ENCODE results near the gene SYVN1.
"Not testable (repeated sequence)": the region's sequence is repeated elsewhere in the genome, so short reads cannot be mapped to it uniquely, and the experiment has no call there.

The SYVN1 gene

DNA sequence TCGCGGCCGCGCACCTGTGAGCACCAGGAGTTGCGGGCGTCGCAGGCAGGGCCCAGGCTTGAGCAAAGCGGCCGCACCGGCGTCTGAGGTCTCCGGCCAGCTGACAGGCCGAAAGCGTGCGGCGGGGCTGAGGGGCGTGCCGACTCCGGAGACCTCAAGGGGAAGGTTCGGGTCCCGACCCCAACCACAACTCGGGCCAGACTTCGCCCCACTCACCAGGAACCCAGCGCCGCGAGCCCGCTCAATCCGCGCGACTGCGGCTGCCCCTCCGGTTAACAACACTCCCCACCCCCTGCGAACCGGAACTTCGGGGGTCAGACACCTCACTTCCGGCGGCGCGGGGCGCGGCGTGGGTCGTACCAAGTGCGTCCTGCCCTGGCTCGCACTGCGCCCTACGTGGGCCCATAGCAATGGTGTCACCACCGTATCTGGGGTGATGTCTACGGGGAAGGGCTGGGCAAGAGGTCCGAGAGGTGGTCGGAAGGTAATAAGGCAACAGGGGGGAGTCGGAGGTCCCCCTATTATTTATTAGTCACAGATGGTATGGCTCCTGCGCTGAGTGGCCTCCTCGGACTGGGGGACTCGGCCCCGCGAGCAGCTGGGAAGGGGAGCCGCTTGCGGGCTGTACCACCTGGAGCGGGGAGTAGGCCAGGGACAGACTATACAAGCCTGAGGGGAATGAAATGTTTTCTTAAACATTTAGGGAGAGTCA, at the start of gene SYVN1:
SYVN1 (minus strand) TSS at position 280 of the 712 bp plus-strand sequence. CDS start 918 bp downstream, outside the sequence.
- DNase-seq = no peak

DNA sequence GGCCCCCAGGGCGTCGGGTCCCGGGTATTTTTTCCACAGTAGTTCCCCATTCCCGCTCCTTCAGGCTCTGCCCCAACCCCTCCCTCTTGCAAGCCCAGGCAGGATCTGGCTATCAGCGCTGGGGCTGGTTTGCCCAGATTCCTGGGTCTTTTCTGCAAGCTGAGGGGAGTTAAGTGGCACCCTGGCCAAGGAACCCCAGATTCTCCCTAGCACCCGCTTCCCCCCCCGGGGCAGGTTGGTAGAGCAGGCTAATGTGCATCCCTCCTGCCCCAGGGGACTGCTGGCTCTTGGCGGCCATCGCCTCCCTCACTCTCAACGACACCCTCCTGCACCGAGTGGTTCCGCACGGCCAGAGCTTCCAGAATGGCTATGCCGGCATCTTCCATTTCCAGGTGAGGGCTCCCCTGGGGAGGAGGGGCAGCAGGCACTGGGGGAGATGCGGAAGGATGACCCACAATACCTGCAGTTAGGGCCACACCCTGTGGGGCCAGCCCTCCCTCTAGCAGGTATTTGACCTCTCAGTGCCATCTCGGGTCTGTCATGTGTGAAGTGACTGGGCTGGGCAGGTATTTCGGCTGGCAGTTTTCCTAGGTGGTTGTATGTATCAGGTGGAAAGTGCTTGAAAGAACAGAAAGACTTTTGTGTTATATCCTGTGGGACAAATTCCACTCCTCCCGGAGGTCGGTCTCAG, 49.0 kb upstream of the SYVN1 start:
- no peak for DNase-seq

DNA sequence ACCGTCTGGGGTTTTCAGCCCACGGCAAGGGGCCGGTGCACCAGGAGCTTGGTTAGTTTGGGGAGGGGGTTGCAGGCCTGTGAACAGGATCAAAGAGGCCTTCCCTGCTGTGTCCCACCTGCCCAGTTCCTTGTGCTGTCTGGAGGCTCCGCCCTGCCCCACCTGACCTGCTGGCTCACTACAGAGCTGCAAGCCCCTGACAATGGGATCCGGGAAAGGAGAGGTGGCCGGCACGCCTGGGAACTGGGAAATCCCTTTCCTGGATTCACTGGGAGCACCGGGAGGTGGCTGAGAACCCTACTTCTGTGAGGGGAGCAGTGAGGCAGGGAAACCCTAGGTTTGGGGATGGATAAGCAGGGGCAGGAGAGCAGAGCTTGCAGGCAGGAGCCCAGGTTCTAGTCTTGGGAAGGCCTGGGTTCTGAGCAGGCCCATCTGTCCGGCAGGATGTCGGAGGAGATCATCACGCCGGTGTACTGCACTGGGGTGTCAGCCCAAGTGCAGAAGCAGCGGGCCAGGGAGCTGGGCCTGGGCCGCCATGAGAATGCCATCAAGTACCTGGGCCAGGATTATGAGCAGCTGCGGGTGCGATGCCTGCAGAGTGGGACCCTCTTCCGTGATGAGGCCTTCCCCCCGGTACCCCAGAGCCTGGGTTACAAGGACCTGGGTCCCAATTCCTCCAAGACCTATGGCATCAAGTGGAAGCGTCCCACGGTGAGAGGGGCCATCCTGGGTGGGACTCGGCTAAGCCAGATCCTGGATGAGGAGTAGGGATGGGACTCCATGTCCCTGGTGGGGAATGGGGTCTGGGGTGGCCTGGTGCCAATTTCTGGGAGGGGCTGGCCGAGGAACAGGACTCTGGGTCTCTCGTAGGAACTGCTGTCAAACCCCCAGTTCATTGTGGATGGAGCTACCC, 48.2 kb upstream of the SYVN1 start:
- no peak for DNase-seq

DNA sequence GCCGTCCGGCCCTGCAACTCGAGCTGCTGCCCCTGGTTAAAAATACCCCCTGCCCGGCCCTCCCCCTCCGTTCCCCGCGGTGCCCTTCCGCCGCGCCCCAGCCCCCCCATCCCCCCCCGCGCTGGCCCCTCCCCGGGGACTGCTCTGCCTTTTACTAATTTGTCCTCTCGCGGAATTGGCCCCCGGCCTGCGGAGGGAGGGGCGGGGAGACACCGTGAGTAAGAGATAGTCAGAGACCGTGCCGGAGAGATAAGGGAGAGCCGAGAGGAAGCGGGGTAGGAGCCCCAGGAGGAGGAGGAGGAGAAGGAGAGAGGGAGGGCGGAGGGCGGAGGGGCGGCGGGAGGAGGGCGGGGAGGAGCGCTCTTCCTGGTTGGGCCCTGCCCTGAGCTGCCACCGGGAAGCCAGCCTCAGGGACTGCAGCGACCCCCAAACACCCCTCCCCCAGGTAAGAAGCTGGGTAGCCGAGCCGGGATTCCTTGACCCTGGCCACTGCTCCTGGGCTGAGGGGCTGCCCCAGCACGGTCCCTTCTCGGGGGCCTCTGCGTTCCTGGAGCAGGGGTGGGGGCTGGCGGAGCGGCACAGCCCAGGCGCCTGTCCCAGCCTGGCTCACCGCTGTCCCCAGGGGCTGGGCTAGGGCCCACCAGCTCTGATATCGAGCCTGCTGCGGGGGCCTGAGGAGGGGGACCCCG, 47.4 kb upstream of the SYVN1 start, which contains the start of gene CAPN1:
CAPN1 (plus strand) TSS at position 360 of the 689 bp plus-strand sequence. CDS start 774 bp downstream, outside the sequence.
- no peak for DNase-seq

DNA sequence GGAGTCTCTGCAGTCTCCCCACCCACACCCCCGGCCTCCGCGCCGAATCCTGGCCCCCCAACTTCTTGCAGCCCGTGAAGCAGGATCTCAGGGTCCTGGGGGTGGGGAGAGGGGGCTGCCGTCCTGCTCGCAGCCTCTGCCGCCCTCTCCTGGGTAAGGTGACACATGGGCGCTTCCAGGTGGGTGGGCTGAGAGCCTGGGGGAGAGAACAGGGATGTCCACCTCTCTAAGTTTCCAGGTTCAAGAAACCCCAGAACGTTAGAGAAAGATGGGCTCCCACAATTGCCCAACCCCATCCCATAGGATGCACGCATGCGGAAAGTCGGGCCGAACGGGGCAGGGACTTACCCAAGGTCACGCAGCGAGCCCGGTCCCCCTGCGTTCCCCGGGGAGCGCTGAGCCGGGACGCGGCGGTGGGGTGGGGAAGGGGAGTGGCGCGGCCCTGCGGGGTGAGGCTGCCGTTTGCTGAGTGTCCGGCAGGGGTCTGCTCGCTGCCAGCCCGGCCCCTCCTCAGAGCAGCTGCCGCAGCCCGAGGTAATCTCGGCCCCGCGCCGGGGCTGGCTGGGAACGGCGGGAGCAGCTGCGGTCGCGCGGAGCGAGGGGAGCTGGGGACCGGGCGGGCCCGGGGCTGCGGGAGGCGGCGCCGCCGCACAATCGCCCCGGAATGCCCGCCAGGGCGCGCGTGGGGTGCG, 46.7 kb upstream of the SYVN1 start:
- peak; percentile 8 for DNase-seq

DNA sequence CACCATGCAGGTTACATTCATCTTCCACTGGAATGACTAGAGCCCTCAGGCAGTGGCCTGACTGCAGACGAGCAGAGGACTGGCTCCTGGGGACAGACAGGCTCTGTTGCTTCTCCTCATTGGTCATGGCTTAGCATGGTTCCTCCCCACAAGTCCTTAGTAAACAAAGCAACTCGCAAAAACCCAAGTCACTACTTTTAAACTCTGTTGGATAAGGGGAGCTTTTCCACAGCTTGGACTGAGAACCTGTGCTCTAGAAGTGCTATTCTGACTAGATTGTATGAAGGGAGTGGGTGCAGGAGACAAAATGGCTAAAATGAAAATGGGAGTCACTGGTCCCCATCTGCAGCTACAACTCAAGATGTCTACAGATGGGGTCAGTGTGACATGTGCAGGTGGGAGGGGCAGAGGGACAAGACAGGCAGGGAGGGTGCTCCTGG, 40.3 kb upstream of the SYVN1 start:
- not testable (repeated sequence) for DNase-seq

DNA sequence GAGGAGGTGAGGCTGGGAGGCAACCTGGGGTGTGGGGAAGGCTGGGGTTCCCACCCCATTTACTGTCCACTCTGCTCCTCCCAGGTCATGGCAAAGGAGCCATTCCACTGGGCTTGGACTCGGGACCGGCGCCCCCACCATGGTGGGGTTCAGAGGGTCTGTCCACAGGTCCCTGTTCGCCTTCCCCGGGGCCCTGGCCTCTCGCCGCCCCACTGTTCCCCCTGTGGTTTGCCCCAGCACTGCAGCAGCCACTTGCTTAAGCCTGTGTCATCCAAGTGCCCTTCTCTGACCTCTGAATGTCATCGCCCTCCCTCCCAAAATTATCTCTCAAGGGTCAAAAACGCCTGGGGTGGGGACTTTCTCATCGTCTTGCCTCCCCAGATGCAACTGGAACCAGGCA, 38.3 kb upstream of the SYVN1 start:
- DNase-seq = no peak

DNA sequence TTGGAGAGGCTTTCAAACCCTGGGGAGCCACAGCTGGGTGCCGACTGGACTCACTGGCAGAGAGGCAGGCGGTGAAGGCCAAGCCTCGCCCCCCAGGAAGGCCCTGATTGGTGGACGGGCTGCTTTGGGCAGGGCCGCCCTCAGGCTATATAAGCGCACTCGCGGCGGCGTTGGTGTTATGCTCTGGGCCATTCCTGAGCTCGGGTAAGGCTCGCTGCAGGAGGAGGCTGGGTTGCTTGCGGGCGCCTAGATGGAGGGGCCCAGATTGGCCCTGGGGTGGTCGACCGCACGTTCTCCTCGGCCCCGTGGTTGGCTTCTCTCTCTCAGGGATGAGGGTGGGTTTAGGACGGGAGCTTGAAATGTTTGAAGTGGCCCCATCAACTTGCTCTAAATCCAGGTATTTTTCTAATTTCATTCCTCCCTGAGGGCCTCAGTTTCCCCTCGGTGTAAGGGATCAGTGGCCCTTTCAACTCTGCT, 35.8 kb upstream of the SYVN1 start, which contains the start of gene SPDYC:
SPDYC (plus strand) TSS at position 176 of the 477 bp plus-strand sequence. CDS start 1,125 bp downstream, outside the sequence.
- DNase-seq = no peak

DNA sequence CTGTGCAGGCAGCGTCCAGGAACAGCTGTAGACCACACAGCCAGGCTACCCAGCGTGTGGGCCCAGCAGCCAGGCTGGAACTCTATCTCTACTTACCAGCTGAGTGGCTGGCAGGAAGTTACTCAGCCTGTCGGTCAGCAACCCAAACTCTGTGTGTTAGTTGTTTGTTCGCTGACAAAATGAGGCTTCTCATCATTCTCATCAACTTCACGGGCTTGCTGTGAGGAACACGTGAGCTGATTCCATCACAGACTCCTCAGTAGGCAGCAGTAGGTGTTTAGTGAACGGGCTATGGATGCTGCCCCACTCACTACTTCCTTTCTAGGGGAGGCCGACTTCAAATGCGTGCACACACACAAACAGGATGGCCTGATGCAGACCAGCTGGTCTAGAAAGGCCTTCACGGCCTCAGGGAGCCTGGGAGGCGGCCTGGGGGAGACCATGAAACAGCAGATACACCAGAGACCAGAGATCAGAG, 34.9 kb upstream of the SYVN1 start:
- DNase-seq = no peak

DNA sequence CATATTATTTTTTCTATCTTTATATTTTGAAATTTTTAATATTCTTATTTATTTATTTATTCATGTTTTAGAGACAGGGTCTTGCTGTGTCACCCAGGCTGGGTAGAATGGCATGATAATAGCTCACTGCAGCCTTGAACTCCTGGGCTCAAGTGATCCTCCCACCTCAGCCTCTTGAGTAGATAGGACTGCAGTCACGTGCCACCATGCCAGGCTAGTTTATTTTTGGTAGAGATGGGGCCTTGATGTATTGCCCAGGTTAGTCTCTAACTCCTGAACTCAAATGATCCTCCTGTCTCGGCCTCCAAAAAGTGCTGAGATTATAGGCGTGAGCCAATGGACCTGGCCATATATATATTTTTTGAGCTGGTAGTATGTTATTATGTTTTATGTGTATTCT, 33.3 kb upstream of the SYVN1 start:
- DNase-seq = no peak

DNA sequence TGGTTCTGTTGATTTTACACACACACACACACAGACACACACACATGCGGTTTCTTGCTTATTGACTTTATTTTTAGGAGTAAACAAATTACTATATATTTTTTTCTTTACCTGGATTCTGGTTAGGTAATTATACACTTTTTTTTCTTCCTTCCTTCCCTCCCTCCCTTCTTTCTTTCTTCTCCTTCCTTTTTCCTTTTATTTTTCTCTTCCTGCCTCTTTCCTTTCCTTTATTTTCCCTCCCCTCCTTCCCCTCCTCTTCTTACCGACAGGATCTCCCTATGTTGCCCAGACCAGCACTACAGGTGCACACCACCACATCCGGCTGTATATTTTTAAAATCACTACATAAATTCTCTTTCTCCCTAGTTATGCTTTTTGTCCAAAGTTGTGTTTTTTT, 32.6 kb upstream of the SYVN1 start:
- no peak for DNase-seq

DNA sequence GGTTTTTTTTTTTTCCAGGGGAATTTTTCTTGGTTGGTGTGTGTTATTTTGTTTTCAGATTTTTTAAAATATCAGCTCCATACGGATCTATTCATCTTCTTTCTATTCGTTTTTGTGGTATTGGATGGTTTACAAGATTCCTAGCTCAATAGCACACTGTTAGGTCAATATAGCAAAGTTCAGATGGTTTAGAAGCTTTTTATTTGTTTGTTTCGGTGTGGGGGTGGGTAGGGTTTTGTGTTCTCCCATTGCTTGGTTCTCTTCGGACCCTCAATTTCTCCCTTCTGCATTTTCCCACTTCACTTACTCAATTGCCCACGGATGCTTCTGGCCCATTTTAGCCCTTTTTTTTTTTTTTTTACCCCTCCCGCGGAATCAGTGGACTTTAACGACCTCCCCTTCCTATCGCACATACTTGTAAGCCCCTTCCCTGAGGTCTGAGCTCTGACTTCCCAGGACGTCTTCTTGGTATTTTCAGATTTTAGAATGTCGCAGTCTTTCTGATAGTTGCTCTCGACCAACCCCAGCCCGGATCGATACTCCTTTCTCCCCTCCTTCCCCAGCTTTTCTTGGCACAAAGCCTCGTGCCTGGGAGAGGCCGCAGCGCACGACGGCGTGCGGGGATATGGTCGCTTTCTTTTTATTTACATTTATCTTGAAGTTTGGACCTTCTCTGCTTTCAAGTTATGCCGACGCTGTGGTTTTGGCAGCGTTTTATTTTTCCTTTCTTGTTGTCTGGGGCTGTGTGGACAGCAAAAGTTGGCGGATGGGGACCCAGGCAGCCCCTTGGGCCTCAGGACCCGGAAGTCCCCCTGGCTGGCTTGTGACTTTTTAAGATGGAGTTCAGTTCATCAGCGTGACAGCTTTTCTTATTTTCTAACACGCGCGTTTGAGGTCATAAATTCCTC, 31.3 kb upstream of the SYVN1 start:
- DNase-seq = no peak

DNA sequence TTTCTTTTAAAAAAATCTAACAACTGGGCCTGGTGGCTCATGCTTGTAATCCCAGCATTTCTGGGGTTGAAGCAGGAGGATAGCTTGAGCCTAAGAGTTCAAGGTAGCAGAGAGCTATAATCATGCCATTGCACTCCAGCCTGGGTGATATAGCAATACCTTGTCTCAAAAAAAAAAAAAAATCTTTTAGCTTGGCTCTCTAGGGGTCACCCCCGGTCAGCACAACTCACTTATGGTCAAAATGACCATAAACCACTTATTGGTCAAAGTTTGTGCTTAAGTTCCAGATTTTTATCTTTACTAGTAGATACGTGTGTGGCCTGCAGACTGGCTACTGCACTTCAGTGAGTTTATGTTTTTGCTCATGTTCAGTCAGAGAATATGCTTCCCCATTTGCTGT, 29.4 kb upstream of the SYVN1 start:
- DNase-seq = no peak

DNA sequence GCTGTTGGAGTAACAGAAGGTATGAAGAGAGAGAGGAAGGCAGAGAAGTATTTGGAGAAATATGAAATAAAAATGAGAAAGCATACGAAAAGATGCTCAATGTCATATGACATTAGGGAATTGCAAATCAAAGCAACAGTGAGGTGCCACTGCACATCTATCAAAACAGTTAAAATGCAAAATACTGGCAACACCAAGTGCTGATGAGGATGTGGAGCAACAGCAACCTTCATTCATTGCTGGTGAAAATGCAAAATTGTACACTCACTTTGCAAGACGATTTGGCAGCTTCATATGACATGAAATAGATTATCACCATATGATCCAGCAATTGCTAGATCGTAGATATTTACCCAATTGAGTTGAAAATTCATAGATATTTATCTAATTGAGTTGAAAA, 26.3 kb upstream of the SYVN1 start:
- DNase-seq = no peak

DNA sequence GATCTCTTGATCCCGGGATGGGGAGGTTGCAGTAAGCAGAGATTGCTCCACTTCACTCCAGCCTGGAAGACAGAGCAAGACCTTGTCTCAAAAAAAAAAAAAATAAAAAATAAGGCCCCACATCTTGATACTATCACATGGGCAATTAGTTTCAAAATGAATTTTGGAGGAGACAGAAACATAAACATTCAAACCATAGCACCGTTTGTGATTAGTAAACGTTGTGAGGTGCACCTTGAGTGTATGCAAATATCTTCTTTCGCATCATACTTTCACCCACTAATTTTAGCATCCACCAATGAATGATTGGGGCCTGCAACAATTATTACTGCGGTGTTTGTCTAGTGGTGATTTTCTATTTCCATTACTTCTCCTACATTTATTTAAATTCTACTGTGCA, 24.7 kb upstream of the SYVN1 start:
- DNase-seq = no peak

DNA sequence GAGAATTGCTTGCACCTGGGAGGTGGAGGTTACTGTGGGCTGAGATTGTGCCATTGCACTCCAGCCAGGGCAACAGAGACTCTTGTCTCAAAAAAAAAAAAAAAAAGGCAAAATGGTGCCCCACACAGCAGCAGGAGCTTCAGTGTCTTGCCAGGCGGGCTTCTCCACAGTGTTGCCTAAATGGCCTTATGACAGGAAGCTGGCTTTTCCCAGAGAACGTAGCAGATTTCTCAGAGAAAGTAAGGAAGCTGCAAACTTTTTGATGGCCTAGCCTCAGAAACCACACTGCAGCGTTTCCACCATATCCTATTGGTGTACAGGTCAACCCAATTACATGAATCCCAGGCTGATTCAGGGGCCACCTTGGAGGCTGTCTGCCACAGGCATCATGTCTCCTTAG, 23.0 kb upstream of the SYVN1 start:
- DNase-seq = no peak

DNA sequence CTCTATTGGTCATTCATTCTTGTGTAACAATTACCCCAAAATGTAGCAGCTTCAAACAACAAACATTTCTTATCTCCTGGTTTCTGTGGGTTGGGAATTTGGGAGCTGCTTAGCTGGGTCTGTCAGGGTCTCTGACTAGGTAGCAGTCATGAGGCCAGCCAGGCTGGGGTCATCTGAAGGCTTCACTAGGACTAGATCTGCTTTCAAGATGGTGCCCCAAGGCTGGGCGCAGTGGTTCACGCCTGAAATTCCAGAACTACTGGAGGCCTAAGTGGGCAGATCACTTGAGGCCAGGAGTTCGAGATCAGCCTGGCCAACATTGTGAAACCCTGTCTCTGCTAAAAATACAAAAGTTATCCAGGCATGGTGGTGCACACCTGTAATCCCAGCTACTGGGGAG, 22.6 kb upstream of the SYVN1 start:
- no peak for DNase-seq

DNA sequence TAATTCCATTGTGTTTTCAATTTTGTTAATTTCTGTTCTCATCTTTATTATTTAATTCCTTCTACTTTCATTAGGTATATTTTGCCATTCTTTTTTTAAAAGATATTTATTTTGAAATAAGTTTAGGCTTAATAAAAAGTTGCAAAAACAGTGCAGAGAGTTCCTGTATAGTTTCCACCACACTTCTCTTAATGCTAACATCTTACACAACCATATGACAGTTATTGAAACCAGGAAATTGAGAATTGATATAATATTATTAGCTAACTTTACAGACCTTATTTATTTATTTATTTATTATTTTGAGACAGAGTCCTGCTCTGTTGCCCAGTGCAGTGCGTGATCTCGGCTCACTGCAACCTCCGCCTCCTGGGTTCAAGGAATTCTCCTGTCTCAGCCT, 21.9 kb upstream of the SYVN1 start:
- no peak for DNase-seq

DNA sequence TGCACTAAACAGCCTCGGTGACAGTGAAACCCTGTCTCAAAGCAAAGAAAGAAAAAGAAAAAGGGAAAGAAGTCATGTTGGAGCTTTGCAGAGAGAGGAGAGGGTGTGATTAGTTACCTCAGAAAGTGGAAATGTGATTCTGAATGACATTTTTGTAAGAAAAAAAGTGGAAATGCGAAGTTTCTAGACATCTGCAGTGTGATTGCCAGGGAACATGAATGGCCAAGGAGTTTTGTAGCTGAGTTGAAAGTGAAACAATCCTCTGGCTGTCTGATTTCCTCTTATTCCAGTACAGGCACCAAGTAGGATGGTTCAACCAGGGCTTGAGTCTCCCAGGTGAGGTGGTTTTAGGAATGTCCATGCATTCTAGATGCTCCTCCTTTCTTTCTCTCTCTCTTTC, 17.8 kb upstream of the SYVN1 start:
- no peak for DNase-seq

DNA sequence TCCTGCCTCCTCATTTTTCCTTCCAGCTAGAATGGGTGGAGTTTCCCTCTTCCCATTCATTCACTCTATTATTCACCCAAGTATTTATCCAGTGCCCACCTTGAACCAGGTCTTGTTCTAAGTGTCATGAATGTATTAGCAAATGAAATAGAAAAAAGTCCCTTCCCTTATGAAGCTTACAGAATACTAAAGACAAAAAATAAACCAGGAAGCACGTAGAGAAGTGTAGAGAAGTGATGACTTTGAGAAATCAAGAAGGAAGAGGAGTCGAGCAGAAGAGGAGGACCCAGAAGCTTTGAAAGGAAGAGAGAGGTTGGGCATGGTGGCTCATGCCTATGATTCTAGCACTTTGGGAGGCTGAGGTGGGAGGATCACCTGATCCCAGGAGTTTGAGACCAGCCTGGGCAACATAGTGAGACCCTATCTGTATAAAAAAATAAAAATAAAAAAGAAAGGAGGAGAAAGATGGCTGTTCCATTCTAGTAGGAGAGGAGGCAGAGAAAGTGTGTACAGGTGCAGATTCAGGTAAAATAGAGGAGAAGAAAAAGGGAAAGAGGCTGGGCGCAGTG, 17.1 kb upstream of the SYVN1 start:
- DNase-seq = no peak
